NCI-H510A treated with DMSO at 0.1 percent for 48 hours (cell line): Measurements from ENCODE around the gene SYTL2.

Experiments used
- DNase-seq: peaks from one replicate; lab custom pipeline; 2025; lab: John Stamatoyannopoulos, UW

SYTL2 gene

GRCh38 chr11:85725510-85726258, 85.3 kb downstream of the SYTL2 start:
- DNase-seq = no peak

GRCh38 chr11:85724748-85725465, 86.0 kb downstream of the SYTL2 start:
- no peak for DNase-seq

GRCh38 chr11:85723088-85723487, 87.9 kb downstream of the SYTL2 start:
- DNase-seq = no peak

- DNase-seq = no peak
Observed at GRCh38 chr11:85721191-85721590, 89.8 kb downstream of the SYTL2 start.

GRCh38 chr11:85718991-85719807, 91.7 kb downstream of the SYTL2 start:
- DNase-seq = no peak

- DNase-seq = no peak
Observed at GRCh38 chr11:85718126-85718943, 92.6 kb downstream of the SYTL2 start.

GRCh38 chr11:85717429-85717828, 93.5 kb downstream of the SYTL2 start:
- no peak for DNase-seq

- no peak for DNase-seq
Observed at GRCh38 chr11:85712953-85713352, 98.0 kb downstream of the SYTL2 start.

- DNase-seq = no peak
Observed at GRCh38 chr11:85710917-85711316, 100.0 kb downstream of the SYTL2 start.

GRCh38 chr11:85709941-85710702, 100.8 kb downstream of the SYTL2 start:
- DNase-seq = no peak

GRCh38 chr11:85705800-85706199, 105.1 kb downstream of the SYTL2 start:
- no peak for DNase-seq

GRCh38 chr11:85704967-85705366, 106.0 kb downstream of the SYTL2 start:
- DNase-seq = no peak

- DNase-seq = no peak
Observed at GRCh38 chr11:85699957-85700741, 110.8 kb downstream of the SYTL2 start.

GRCh38 chr11:85698195-85698594, 112.7 kb downstream of the SYTL2 start:
- DNase-seq = no peak

GRCh38 chr11:85697747-85698146, 113.2 kb downstream of the SYTL2 start:
- no peak for DNase-seq

- no peak for DNase-seq
Observed at GRCh38 chr11:85695546-85695945, 115.4 kb downstream of the SYTL2 start.

GRCh38 chr11:85694385-85694980, 116.5 kb downstream of the SYTL2 start:
- peak; percentile 6 for DNase-seq

GRCh38 chr11:85685820-85686459, 125.0 kb downstream of the SYTL2 start, which contains the start of gene CCDC89:
CCDC89 (minus strand) TSS chr11:85686195; CDS start chr11:85686130, 65 bp downstream.
- peak; percentile 92 for DNase-seq
